Left lung (tissue), 10 donors: Measurements from ENCODE around the gene RPS15. TPM values are rescaled to one million over a fixed set of nuclear protein-coding genes. Genes with fewer than 3 reads are reported as not detected.
A peak's percentile ranks its signal among the peaks of the same experiment; 100 is the strongest.

Experiments used
- ATAC-seq: fragments of 200-7000 bp; cut with Tn5 transposase; one replicate; pipeline ENCODE4 v1.9.1; 2020; ENCODE audit warnings: moderate library complexity
- DNase-seq, 4 donors: peaks; one replicate each; pipeline ENCODE4 v3.0.0-alpha.2; 2013 to 2020
- H3K27ac ChIP-seq, 2 donors: fragments of 200-600 bp; sonication (generic) in 1 of 2; one replicate each; pipeline versions ENCODE4 v1.5.0 to v1.8.0; 2020 to 2021
- H3K27me3 ChIP-seq, 2 donors: fragments of 200-600 bp; sonication (generic) in 1 of 2; one replicate each; pipeline versions ENCODE4 v1.5.0 to v1.8.0; 2020 to 2021
- H3K36me3 ChIP-seq, 2 donors: fragments of 200-600 bp; sonication (generic) in 1 of 2; one replicate each; pipeline versions ENCODE4 v1.5.0 to v1.8.0; 2020 to 2021
- H3K4me1 ChIP-seq, 2 donors: fragments of 200-600 bp; one replicate each; pipeline ENCODE4 v1.8.0; 2021
- H3K4me3 ChIP-seq, 2 donors: fragments of 200-600 bp; sonication (generic) in 1 of 2; one replicate each; pipeline versions ENCODE4 v1.5.0 to v1.8.0; 2020 to 2021; ENCODE audit warnings: mild to moderate bottlenecking in 1 of 2
- H3K9me3 ChIP-seq, 2 donors: fragments of 200-600 bp; sonication (generic) in 1 of 2; one replicate each; pipeline versions ENCODE4 v1.5.0 to v1.8.0; 2020 to 2021
- CTCF ChIP-seq, 2 donors: fragments of 200-600 bp; sonication (generic) in 1 of 2; IDR thresholded peaks; one replicate each; pipeline versions ENCODE4 v1.5.0 to v1.8.0; 2021; ENCODE audit warnings: antibody characterized with exemption in 2 of 2
- intact Hi-C, 2 donors: fragments of 100-400 bp; cut with DNase I; formaldehyde crosslinking; loops; one replicate each; pipeline versions ENCODE4 v1.11.2 to v1.14.2; 2022
- polyA plus RNA-seq, 6 donors: library from polyadenylated mRNA; unstranded; fragments of 120-200 nt; gene quantifications; one replicate each; pipeline ENCODE4 v1.2.1, GENCODE V29; 2013; ENCODE audit not compliant: insufficient read length in 6 of 6
- total RNA-seq, 2 donors: library from RNA; stranded (reverse); fragmentation: NEBNext Ultra II Directional; extraction: Animal tissue kit (Norgen Biotek cat#: 25700); gene quantifications; one replicate each; pipeline ENCODE4 v1.2.1, GENCODE V29; 2021
- donor health status: DM: no; HTN: yes; CAD: no.
- donor health status: DM: no; HTN: no; CAD: no.

The RPS15 gene
- total and polyA plus RNA-seq, 8 donors, result 673 to 987 (median 836) TPM

GRCh38 chr19:1397838-1398237, 40.4 kb upstream of the RPS15 start:
- DNase-seq (no peak), ATAC-seq (no peak)
- Histone ChIP-seq H3K27me3 (peaks cover 0 to 51% of the 10 kb centered on the region in 2 donors), H3K27ac (no peak overlapping the region), H3K36me3 (peaks cover 0 to 26% of the 10 kb centered on the region in 2 donors), H3K4me1 (peaks cover 6 to 27% of the 10 kb centered on the region in 2 donors), H3K9me3 (no peaks in the 10 kb centered on the region), H3K4me3 (no peak overlapping the region)
- intact Hi-C loops, result no loop called here
- TF ChIP-seq CTCF (IDR thresholded peaks at IDR 0.05), result no peak

GRCh38 chr19:1399079-1399478, 39.1 kb upstream of the RPS15 start:
- H3K4me1 ChIP-seq, result peaks cover 6 to 29% of the 10 kb centered on the region in 2 donors
- TF ChIP-seq CTCF (IDR thresholded peaks at IDR 0.05), result no peak
- no peak overlapping the region for H3K4me3 ChIP-seq
- intact Hi-C loops, result no loop called here
- H3K36me3 ChIP-seq, result peaks cover 0 to 14% of the 10 kb centered on the region in 2 donors
- no peak overlapping the region for H3K27ac ChIP-seq
- no peak for ATAC-seq
- no peaks in the 10 kb centered on the region for H3K9me3 ChIP-seq
- no peak for DNase-seq
- peaks cover 0 to 64% of the 10 kb centered on the region in 2 donors for H3K27me3 ChIP-seq

GRCh38 chr19:1399745-1400144, 38.5 kb upstream of the RPS15 start:
- H3K4me3 ChIP-seq, result no peak overlapping the region
- H3K27ac ChIP-seq, result no peak overlapping the region
- ATAC-seq, result no peak
- peaks cover 0 to 64% of the 10 kb centered on the region in 2 donors for H3K27me3 ChIP-seq
- H3K4me1 ChIP-seq, result peaks cover 6 to 35% of the 10 kb centered on the region in 2 donors
- no peaks in the 10 kb centered on the region for H3K9me3 ChIP-seq
- no peak for DNase-seq
- peaks cover 0 to 7% of the 10 kb centered on the region in 2 donors for H3K36me3 ChIP-seq
- intact Hi-C loops, result no loop called here
- no peak for TF ChIP-seq CTCF (IDR thresholded peaks at IDR 0.05)

- Histone ChIP-seq H3K27me3 (peaks cover 0 to 64% of the 10 kb centered on the region in 2 donors), H3K4me1 (peaks cover 6 to 35% of the 10 kb centered on the region in 2 donors), H3K27ac (no peak overlapping the region), H3K36me3 (no peaks in the 10 kb centered on the region), H3K9me3 (no peaks in the 10 kb centered on the region), H3K4me3 (peak overlapping the region; percentile 47 to 65)
- ATAC-seq, result peak; percentile 52
- intact Hi-C loops, result no loop called here
- TF ChIP-seq CTCF (IDR thresholded peaks at IDR 0.05), result no peak
- peak in 1 of 4 donors; percentile 80 for DNase-seq
Measured at GRCh38 chr19:1400281-1401137, 37.7 kb upstream of the RPS15 start.

DNA sequence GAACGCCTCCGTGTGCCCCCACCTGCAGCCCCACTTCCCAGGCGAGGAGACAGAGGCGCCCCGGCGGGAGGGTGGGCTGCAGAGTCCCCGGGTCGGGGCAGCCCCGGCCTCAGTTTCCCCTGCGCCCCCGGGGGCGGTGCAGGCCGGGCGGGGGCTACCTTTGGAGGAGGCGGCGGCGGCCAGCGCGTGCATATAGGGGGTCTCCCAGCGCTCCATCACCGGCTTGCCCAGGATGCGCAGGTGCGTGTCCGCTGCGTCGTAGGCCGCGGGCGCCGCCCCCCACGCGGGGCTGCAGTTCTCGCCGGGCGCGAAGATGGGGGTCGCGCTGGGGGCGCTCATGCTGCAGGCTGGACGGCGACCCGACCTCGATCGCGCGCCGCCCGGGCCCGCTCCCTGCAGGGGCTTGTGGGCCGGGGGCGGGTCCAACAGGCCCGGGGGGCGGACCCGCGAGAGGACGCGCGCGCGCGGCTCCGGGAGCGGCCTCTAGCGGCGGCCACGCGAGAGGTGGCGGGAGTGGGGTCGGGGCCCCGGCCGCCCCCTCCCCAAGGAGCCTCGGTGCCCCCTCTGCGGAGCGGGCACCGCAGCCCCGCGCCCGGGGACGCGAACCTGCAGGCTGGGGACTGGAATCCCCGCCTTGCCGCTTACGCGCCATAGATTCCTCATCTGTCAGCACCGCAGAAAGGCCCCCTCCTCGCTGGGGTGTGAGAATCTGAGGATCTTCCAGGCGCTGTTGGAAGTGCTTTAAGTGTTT, 36.9 kb upstream of the RPS15 start, which contains the start of gene GAMT:
Gene GAMT (minus strand): TSS at position 405 of the 751 bp plus-strand sequence. CDS start 66 bp downstream, at position 339.
- ATAC-seq, result peak; percentile 74
- H3K27ac ChIP-seq, result no peak within 1 kb of the TSS
- no peaks in the 10 kb centered on the region for H3K9me3 ChIP-seq
- TF ChIP-seq CTCF (IDR thresholded peaks at IDR 0.05), result peak in 1 of 2 donors; percentile 44
- H3K4me1 ChIP-seq, result peaks cover 6 to 39% of the 10 kb centered on the region in 2 donors
- H3K36me3 ChIP-seq, result no peaks in the 10 kb centered on the region
- peaks cover 0 to 62% of the 10 kb centered on the region in 2 donors for H3K27me3 ChIP-seq
- peak within 1 kb of the TSS; percentile 47 to 65 for H3K4me3 ChIP-seq
- DNase-seq, result peak in 2 of 4 donors; percentile 51 to 83
- intact Hi-C loops, result no loop called here
